Activated T-helper 17 cell treated with anti-CD3 and anti-CD28 coated beads, Interleukin-2, amount 50 U/mL, for 72 hours (primary cell): ENCODE results near the gene NXPH2. TPM values are rescaled to one million over a fixed set of nuclear protein-coding genes. Genes with fewer than 3 reads are reported as not detected.
"Not testable (repeated sequence)": the region's sequence is repeated elsewhere in the genome, so short reads cannot be mapped to it uniquely, and the experiment has no call there.

Experiments used
- ATAC-seq: fragments of 150-1000 bp; cut with Tn5 transposase; replicated peaks from 2 replicates; pipeline ENCODE4 v1.10.0; 2021; ENCODE audit warnings: mild to moderate bottlenecking, moderate library complexity
- H3K27ac Mint-ChIP-seq: one replicate; pipeline ENCODE4 v1.8.0; 2022; ENCODE audit warnings: mixed read lengths
- H3K27me3 Mint-ChIP-seq: one replicate; pipeline ENCODE4 v1.8.0; 2022; ENCODE audit warnings: mixed read lengths
- H3K36me3 Mint-ChIP-seq: one replicate; pipeline ENCODE4 v1.8.0; 2022; ENCODE audit warnings: low read depth, mild to moderate bottlenecking, mixed read lengths
- H3K4me1 Mint-ChIP-seq: one replicate; pipeline ENCODE4 v1.8.0; 2022; ENCODE audit warnings: mixed read lengths
- H3K4me3 Mint-ChIP-seq: one replicate; pipeline ENCODE4 v1.8.0; 2022; ENCODE audit warnings: mild to moderate bottlenecking, mixed read lengths
- H3K9me3 Mint-ChIP-seq: one replicate; pipeline ENCODE4 v1.8.0; 2022; ENCODE audit warnings: mixed read lengths
- total RNA-seq, 2 donors: library from RNA; stranded (reverse); gene quantifications; one replicate each; pipeline ENCODE4 v1.2.3, GENCODE V29; 2022

The NXPH2 gene
- total RNA-seq, 2 donors from 2014 or later, result not detected

DNA sequence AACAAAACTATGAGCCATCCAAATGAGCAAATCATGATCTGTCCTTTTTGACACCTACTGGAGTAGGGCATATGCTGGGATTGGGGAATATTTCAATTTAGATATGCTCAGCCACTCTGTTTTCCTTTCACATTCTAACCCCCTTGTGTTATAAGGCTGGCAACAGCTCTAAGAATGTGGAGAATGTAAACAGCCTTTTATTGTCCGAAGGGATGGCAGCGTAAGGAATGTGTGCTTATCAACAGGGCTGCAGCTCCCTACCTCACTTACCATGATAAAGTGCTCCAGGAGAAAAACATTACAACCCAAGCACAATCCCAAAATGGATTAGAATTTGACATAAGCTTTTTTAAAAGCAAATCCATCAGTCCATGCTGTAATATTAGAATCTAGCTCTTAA lies 2.2 kb downstream of the NXPH2 start:
- Mint-ChIP-seq H3K36me3 (no peaks in the 10 kb centered on the region), H3K4me3 (no peak overlapping the region), H3K27ac (no peak overlapping the region), H3K4me1 (peaks cover 6% of the 10 kb centered on the region), H3K9me3 (no peaks in the 10 kb centered on the region), H3K27me3 (peaks cover 37% of the 10 kb centered on the region)
- no peak for ATAC-seq

DNA sequence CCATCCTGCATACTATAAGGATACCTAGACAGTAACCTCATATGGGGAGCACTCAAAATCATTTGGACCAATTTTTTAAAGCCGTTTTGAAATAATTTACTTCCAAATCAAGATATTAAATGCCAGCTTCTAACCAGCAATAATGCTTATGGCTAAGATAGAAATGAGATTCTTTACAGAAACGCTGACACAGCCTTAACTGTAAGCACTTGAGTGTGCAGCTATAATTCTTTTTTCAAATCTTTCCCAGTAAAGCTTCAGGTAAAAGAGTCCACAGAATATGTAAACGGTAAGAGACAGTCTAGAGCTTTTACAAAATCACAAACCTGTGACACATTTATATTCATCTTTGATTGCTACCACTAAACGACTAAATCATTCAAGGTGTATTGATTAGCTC lies 4.5 kb downstream of the NXPH2 start:
- H3K9me3 Mint-ChIP-seq, result no peaks in the 10 kb centered on the region
- peaks cover 6% of the 10 kb centered on the region for H3K4me1 Mint-ChIP-seq
- no peaks in the 10 kb centered on the region for H3K36me3 Mint-ChIP-seq

GRCh38 chr2:138771534-138771933 lies 8.7 kb downstream of the NXPH2 start:
- ATAC-seq, result no peak
- no peaks in the 10 kb centered on the region for H3K36me3 Mint-ChIP-seq
- no peak overlapping the region for H3K27ac Mint-ChIP-seq
- H3K9me3 Mint-ChIP-seq, result no peaks in the 10 kb centered on the region
- no peaks in the 10 kb centered on the region for H3K4me1 Mint-ChIP-seq
- peaks cover 23% of the 10 kb centered on the region for H3K27me3 Mint-ChIP-seq
- no peak overlapping the region for H3K4me3 Mint-ChIP-seq

More for the DNA sequence above, 4.5 kb downstream of the NXPH2 start:
- Mint-ChIP-seq H3K4me3 (no peak overlapping the region), H3K27ac (no peak overlapping the region), H3K27me3 (peaks cover 27% of the 10 kb centered on the region)
- no peak for ATAC-seq

- Mint-ChIP-seq H3K9me3 (no peaks in the 10 kb centered on the region), H3K27me3 (peaks cover 22% of the 10 kb centered on the region)
- no peak for ATAC-seq
Measured at GRCh38 chr2:138767101-138767500, 13.1 kb downstream of the NXPH2 start.

DNA sequence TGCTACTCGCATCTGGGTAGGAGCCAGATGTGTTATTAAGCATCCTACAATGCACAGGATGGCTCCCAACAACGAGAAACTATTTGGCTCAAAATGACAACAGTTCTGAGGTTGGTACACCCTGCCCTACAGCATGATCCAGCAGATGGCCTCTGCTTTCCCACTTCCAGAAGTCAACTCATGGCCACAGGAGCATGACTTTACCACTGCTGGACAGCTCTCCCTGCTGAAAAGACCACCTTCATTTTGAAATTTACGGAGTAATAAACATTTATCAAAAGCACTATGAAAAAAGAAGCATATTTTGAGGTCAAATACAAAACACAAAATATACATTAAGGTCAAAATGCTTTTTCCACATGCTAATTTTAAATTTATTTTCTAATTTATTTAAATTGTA lies 13.7 kb downstream of the NXPH2 start:
- Mint-ChIP-seq H3K4me3 (no peak overlapping the region), H3K27ac (no peak overlapping the region), H3K9me3 (no peaks in the 10 kb centered on the region), H3K27me3 (peaks cover 22% of the 10 kb centered on the region), H3K4me1 (no peaks in the 10 kb centered on the region), H3K36me3 (no peaks in the 10 kb centered on the region)
- ATAC-seq, result no peak

More at GRCh38 chr2:138767101-138767500, 13.1 kb downstream of the NXPH2 start:
- Mint-ChIP-seq H3K27ac (no peak overlapping the region), H3K36me3 (no peaks in the 10 kb centered on the region), H3K4me1 (no peaks in the 10 kb centered on the region), H3K4me3 (no peak overlapping the region)

GRCh38 chr2:138763971-138764370 lies 16.2 kb downstream of the NXPH2 start:
- Mint-ChIP-seq H3K9me3 (no peaks in the 10 kb centered on the region), H3K36me3 (no peaks in the 10 kb centered on the region), H3K4me3 (no peak overlapping the region), H3K27me3 (peaks cover 23% of the 10 kb centered on the region), H3K4me1 (no peaks in the 10 kb centered on the region), H3K27ac (no peak overlapping the region)
- ATAC-seq, result no peak

- no peaks in the 10 kb centered on the region for H3K36me3 Mint-ChIP-seq
- peaks cover 18% of the 10 kb centered on the region for H3K27me3 Mint-ChIP-seq
- ATAC-seq, result no peak
- H3K4me1 Mint-ChIP-seq, result no peaks in the 10 kb centered on the region
- H3K4me3 Mint-ChIP-seq, result no peak overlapping the region
- H3K9me3 Mint-ChIP-seq, result no peaks in the 10 kb centered on the region
- H3K27ac Mint-ChIP-seq, result no peak overlapping the region
Measured at GRCh38 chr2:138762533-138762932, 17.7 kb downstream of the NXPH2 start.

DNA sequence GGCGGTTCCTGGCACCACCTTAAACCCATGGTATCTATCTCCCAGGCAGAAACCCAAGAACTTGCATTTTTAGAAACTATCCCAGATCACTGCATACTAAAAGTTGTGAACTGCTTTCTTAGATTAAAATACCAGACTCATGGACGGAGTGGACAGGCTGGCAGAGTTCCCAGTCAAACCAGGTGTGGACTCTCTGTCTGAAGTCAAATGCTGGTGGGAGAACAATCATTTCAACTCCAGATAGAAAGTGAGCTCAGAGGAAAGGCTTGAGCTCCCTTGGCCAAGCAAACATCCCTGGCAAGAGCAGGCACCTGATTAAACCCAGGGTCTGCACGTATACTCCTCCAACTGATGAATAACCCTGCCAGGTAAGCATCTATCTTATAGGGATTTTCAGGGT lies 19.5 kb downstream of the NXPH2 start:
- Mint-ChIP-seq H3K4me1 (no peaks in the 10 kb centered on the region), H3K4me3 (no peak overlapping the region), H3K27me3 (peaks cover 16% of the 10 kb centered on the region), H3K27ac (no peak overlapping the region), H3K36me3 (no peaks in the 10 kb centered on the region), H3K9me3 (no peaks in the 10 kb centered on the region)
- no peak for ATAC-seq

- Mint-ChIP-seq H3K27me3 (peaks cover 12% of the 10 kb centered on the region), H3K36me3 (no peaks in the 10 kb centered on the region), H3K4me3 (no peak overlapping the region), H3K4me1 (no peaks in the 10 kb centered on the region), H3K27ac (no peak overlapping the region), H3K9me3 (peaks cover 7% of the 10 kb centered on the region)
- no peak for ATAC-seq
Measured at GRCh38 chr2:138757384-138757783, 22.8 kb downstream of the NXPH2 start.

DNA sequence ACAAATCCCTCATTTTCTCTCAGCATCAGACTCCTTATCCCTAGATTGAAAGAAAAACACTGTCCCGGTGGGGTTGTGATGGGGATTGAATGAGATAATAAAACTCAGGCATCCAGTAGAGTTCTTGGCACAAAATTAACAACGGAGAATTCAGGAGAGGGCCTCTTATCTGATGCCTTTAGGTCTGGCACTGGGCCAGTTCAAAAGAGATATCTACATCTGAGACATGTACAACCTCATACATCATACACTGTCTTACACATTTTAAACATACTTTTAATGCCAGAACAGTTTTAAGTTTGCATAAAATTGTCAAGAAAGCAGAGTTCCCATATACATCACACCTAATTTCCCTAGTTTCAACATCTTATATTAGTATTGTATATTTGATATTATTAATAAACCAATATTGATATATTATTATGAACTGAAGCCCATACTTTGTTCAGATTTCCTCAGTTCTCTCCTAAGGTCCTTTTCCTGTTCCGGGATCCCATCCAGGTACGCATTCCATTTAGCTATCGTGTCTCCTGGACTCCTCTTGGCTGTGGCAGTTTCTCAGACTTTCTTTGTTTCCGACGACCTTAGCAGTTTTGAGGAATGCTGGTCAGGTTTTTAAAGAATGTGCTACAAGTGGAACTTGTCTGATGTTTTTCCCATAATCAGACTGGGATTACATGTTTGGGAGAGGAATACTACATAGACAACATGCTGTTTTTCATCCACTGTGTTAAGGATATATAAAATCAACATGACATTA lies 27.8 kb downstream of the NXPH2 start:
- Mint-ChIP-seq H3K9me3 (peaks cover 7% of the 10 kb centered on the region), H3K4me3 (no peak overlapping the region), H3K27ac (no peak overlapping the region), H3K4me1 (no peaks in the 10 kb centered on the region), H3K27me3 (peaks cover under 1% of the 10 kb centered on the region), H3K36me3 (no peaks in the 10 kb centered on the region)
- no peak for ATAC-seq

DNA sequence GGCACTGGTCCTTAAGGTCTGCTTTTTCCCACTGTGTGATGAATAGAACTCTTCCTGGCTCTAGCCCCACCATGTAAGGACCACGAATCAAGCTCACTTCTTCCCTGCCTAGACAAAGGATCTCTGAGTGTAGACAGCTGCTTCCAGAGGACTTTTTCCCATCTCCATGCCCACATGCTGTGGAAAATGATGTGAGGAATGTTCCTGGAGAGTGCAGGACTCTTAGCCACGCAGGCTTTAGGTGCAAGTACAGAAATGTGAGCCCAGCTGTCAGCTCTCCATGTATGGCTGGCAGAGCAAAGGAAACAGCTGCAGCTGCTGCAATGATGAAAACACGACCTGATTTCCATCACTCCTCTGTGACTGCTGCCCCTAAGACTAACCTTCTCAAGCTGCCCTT lies 35.5 kb downstream of the NXPH2 start:
- Mint-ChIP-seq H3K27ac (no peak overlapping the region), H3K9me3 (no peaks in the 10 kb centered on the region), H3K27me3 (no peaks in the 10 kb centered on the region), H3K4me3 (no peak overlapping the region), H3K4me1 (no peaks in the 10 kb centered on the region), H3K36me3 (no peaks in the 10 kb centered on the region)
- no peak for ATAC-seq

GRCh38 chr2:138742441-138743057 lies 37.6 kb downstream of the NXPH2 start:
- Mint-ChIP-seq H3K27me3 (no peaks in the 10 kb centered on the region), H3K4me1 (no peaks in the 10 kb centered on the region), H3K27ac (no peak overlapping the region), H3K4me3 (no peak overlapping the region), H3K9me3 (no peaks in the 10 kb centered on the region), H3K36me3 (no peaks in the 10 kb centered on the region)
- ATAC-seq, result no peak

- Mint-ChIP-seq H3K9me3 (peaks cover 5% of the 10 kb centered on the region), H3K36me3 (no peaks in the 10 kb centered on the region), H3K27me3 (peaks cover 3% of the 10 kb centered on the region), H3K4me3 (no peak overlapping the region), H3K4me1 (no peaks in the 10 kb centered on the region), H3K27ac (no peak overlapping the region)
- ATAC-seq, result no peak
Measured at GRCh38 chr2:138741851-138742250, 38.3 kb downstream of the NXPH2 start.

DNA sequence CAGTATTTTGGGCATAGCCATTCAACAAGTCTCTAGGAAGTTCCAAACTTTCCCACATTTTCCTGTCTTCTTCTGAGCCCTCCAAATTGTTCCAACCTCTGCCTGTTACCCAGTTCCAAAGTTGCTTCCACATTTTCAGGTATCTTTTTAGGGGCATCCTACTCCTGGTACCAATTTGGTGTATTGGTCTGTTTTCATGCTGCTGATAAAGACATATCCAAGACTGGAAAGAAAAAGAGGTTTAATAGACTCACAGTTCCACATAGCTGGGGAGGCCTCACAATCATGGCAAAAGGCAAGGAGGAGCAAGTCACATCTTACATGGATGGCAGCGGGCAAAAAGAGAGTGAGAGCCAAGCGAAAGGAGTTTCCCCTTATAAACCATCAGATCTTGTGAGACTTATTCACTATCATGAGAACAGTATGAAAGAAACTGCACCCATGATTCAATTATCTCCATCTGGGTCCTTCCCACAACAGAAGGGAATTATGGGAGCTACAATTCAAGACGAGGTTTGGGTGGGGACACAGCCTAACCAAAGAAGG lies 43.1 kb downstream of the NXPH2 start:
- peaks cover 17% of the 10 kb centered on the region for H3K9me3 Mint-ChIP-seq
- not testable (repeated sequence) for H3K27me3 Mint-ChIP-seq, H3K27ac Mint-ChIP-seq, H3K4me3 Mint-ChIP-seq, ATAC-seq, H3K36me3 Mint-ChIP-seq, H3K4me1 Mint-ChIP-seq

- no peaks in the 10 kb centered on the region for H3K4me1 Mint-ChIP-seq
- no peaks in the 10 kb centered on the region for H3K36me3 Mint-ChIP-seq
- no peak for ATAC-seq
- no peak overlapping the region for H3K4me3 Mint-ChIP-seq
- H3K9me3 Mint-ChIP-seq, result peaks cover 24% of the 10 kb centered on the region
- H3K27me3 Mint-ChIP-seq, result peaks cover 16% of the 10 kb centered on the region
- no peak overlapping the region for H3K27ac Mint-ChIP-seq
Measured at GRCh38 chr2:138732651-138733050, 47.5 kb downstream of the NXPH2 start.
